Endothelial cell (in vitro differentiated cells): ENCODE measurements around the gene SLAMF6. TPM values are rescaled to one million over a fixed set of nuclear protein-coding genes. Genes with fewer than 3 reads are reported as not detected.

Experiments used
- DNase-seq: peaks from one replicate; pipeline ENCODE4 v3.0.0; 2021; ENCODE audit warnings: low spot score
- H3K27ac Mint-ChIP-seq: one replicate; pipeline ENCODE4 v1.8.0; 2021; ENCODE audit warnings: mixed read lengths, inconsistent platforms; ENCODE audit not compliant: unreplicated experiment
- H3K27me3 Mint-ChIP-seq: one replicate; pipeline ENCODE4 v1.8.0; 2021; ENCODE audit warnings: mild to moderate bottlenecking, moderate library complexity, mixed read lengths, inconsistent platforms; ENCODE audit not compliant: unreplicated experiment
- H3K36me3 Mint-ChIP-seq: one replicate; pipeline ENCODE4 v1.8.0; 2021; ENCODE audit warnings: mild to moderate bottlenecking, low read depth, mixed read lengths, inconsistent platforms; ENCODE audit not compliant: unreplicated experiment
- H3K4me1 Mint-ChIP-seq: one replicate; pipeline ENCODE4 v1.8.0; 2021; ENCODE audit warnings: mild to moderate bottlenecking, mixed read lengths, inconsistent platforms; ENCODE audit not compliant: unreplicated experiment
- H3K4me3 Mint-ChIP-seq: one replicate; pipeline ENCODE4 v1.8.0; 2021; ENCODE audit warnings: mild to moderate bottlenecking, mixed read lengths, inconsistent platforms; ENCODE audit not compliant: unreplicated experiment
- H3K9me3 Mint-ChIP-seq: one replicate; pipeline ENCODE4 v1.8.0; 2021; ENCODE audit warnings: mixed read lengths, inconsistent platforms; ENCODE audit not compliant: unreplicated experiment
- total RNA-seq: library from RNA; stranded (reverse); fragmentation: NEBNext Ultra II Directional; extraction: Animal tissue kit (Norgen Biotek cat#: 25700); gene quantifications from one replicate; pipeline ENCODE4 v1.2.1, GENCODE V29; 2021; ENCODE audit not compliant: unreplicated experiment
- TF ChIP-seq, protein P1 (sequence below): fragments of 200-600 bp; sonication (generic); IDR thresholded peaks from one replicate; pipeline ENCODE4 v1.5.0; 2021; ENCODE audit warnings: antibody characterized with exemption; ENCODE audit not compliant: unreplicated experiment

The SLAMF6 gene
- total RNA-seq, 1 donor from 2014 or later = not detected

- H3K27me3 Mint-ChIP-seq = peaks cover 2% of the 10 kb centered on the region
Observed at GRCh38 chr1:160454371-160455152, 68.5 kb downstream of the SLAMF6 start.

GRCh38 chr1:160453443-160453842, 69.6 kb downstream of the SLAMF6 start:
- Mint-ChIP-seq H3K27ac (no peak overlapping the region), H3K4me3 (no peak overlapping the region), H3K9me3 (no peaks in the 10 kb centered on the region), H3K27me3 (peaks cover 2% of the 10 kb centered on the region), H3K4me1 (peaks cover 12% of the 10 kb centered on the region), H3K36me3 (peaks cover 2% of the 10 kb centered on the region)
- TF ChIP-seq, protein P1, sequence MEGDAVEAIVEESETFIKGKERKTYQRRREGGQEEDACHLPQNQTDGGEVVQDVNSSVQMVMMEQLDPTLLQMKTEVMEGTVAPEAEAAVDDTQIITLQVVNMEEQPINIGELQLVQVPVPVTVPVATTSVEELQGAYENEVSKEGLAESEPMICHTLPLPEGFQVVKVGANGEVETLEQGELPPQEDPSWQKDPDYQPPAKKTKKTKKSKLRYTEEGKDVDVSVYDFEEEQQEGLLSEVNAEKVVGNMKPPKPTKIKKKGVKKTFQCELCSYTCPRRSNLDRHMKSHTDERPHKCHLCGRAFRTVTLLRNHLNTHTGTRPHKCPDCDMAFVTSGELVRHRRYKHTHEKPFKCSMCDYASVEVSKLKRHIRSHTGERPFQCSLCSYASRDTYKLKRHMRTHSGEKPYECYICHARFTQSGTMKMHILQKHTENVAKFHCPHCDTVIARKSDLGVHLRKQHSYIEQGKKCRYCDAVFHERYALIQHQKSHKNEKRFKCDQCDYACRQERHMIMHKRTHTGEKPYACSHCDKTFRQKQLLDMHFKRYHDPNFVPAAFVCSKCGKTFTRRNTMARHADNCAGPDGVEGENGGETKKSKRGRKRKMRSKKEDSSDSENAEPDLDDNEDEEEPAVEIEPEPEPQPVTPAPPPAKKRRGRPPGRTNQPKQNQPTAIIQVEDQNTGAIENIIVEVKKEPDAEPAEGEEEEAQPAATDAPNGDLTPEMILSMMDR = no peak
- no peak for DNase-seq

More at GRCh38 chr1:160454371-160455152, 68.5 kb downstream of the SLAMF6 start:
- Mint-ChIP-seq H3K36me3 (peaks cover 5% of the 10 kb centered on the region), H3K9me3 (no peaks in the 10 kb centered on the region), H3K27ac (no peak overlapping the region), H3K4me3 (no peak overlapping the region), H3K4me1 (peaks cover 21% of the 10 kb centered on the region)
- TF ChIP-seq, protein P1 = no peak
- no peak for DNase-seq

DNA sequence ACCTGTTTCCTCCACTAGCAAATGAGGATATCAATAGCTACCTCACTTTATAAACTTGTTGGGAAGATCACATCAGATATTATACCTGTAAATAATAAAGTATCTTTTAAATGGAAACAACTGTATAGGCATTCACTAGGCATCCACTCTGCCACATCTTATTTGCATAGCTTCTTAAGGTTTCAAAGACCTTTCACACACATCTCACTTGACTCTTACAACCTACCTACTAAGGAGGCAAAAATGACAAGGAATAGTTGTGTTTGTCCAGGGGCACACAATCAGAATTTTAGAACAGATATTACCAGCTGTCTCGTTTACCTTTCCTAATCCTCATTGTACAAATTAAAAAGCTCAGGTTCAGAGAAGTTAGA, 71.2 kb downstream of the SLAMF6 start:
- Mint-ChIP-seq H3K36me3 (no peaks in the 10 kb centered on the region), H3K27ac (no peak overlapping the region), H3K4me3 (no peak overlapping the region), H3K4me1 (peaks cover 6% of the 10 kb centered on the region), H3K9me3 (no peaks in the 10 kb centered on the region), H3K27me3 (peaks cover 2% of the 10 kb centered on the region)
- DNase-seq = no peak
- TF ChIP-seq, protein P1 = no peak

DNA sequence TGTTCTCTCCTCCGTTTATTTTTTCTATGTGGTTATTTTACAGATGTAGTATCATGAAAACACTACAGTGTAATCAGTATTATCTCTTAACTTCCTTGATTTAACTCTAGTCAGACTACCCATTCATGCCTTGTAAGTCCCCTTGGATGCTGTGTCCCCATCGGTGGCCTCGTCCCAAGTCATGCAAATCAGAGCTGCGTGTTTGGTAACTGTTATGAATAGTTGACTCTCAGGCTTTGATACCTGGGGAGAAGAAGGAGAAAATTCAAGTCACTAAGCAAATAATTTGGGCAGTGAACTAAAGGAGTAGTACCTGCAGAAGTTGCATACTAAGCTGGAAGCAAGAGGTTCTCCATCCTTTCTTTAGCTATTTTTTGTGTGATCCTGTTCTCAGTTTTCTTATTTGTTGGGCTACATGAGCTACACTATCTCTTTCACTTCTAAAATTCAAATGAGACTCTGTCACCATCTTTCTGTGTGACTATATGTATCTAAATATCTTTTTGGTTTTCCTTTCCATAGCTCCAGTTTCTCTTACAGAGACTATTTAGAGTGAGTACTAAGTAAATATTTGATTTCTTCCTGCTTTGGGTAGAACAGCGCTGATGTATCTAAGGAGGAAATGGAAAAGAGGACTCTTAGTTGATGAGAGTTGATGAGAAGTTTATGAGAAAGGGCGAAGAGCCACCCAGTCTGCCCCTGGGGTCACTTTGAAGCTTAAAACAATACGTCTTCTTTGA, 71.8 kb downstream of the SLAMF6 start:
- no peak overlapping the region for H3K4me3 Mint-ChIP-seq
- no peaks in the 10 kb centered on the region for H3K27me3 Mint-ChIP-seq
- TF ChIP-seq, protein P1 = no peak
- no peaks in the 10 kb centered on the region for H3K9me3 Mint-ChIP-seq
- no peak overlapping the region for H3K27ac Mint-ChIP-seq
- H3K4me1 Mint-ChIP-seq = peaks cover 11% of the 10 kb centered on the region
- no peaks in the 10 kb centered on the region for H3K36me3 Mint-ChIP-seq
- DNase-seq = no peak

GRCh38 chr1:160449494-160449893, 73.6 kb downstream of the SLAMF6 start:
- H3K27ac Mint-ChIP-seq = no peak overlapping the region
- no peaks in the 10 kb centered on the region for H3K36me3 Mint-ChIP-seq
- no peak for DNase-seq
- H3K4me3 Mint-ChIP-seq = no peak overlapping the region
- no peaks in the 10 kb centered on the region for H3K27me3 Mint-ChIP-seq
- no peaks in the 10 kb centered on the region for H3K9me3 Mint-ChIP-seq
- TF ChIP-seq, protein P1 = no peak
- H3K4me1 Mint-ChIP-seq = peaks cover 11% of the 10 kb centered on the region
